Measurements from ENCODE around the gene PRSS50.

Gene PRSS50

DNA sequence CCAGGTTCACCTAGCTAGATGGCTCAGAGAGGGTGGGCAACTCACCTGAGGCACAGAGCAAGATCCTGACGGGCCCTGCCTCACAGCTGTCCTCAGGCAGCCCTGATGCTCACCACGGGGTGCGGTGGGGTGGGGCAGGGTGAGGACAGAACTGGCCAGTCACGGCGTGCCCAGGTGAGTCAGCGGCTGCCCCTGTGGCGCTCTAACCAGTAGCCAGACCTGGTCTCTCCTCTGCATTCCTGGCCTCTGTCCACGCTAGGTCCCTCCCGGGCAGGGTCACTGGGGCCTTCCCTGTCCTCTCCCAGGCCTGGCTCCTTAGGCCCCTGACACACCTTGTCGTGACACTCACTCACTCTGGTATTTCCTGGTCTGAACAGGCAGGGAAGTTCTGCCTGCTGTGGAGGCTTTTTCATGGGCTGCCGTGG is 25.1 kb downstream of the PRSS50 start:
- TF ChIP-seq, protein P1, sequence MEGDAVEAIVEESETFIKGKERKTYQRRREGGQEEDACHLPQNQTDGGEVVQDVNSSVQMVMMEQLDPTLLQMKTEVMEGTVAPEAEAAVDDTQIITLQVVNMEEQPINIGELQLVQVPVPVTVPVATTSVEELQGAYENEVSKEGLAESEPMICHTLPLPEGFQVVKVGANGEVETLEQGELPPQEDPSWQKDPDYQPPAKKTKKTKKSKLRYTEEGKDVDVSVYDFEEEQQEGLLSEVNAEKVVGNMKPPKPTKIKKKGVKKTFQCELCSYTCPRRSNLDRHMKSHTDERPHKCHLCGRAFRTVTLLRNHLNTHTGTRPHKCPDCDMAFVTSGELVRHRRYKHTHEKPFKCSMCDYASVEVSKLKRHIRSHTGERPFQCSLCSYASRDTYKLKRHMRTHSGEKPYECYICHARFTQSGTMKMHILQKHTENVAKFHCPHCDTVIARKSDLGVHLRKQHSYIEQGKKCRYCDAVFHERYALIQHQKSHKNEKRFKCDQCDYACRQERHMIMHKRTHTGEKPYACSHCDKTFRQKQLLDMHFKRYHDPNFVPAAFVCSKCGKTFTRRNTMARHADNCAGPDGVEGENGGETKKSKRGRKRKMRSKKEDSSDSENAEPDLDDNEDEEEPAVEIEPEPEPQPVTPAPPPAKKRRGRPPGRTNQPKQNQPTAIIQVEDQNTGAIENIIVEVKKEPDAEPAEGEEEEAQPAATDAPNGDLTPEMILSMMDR (conservative IDR thresholded peaks at IDR 0.05) = no peak
- peak overlapping the region; percentile 59; the same call in 1 of the 2 replicates for H3K27ac ChIP-seq

DNA sequence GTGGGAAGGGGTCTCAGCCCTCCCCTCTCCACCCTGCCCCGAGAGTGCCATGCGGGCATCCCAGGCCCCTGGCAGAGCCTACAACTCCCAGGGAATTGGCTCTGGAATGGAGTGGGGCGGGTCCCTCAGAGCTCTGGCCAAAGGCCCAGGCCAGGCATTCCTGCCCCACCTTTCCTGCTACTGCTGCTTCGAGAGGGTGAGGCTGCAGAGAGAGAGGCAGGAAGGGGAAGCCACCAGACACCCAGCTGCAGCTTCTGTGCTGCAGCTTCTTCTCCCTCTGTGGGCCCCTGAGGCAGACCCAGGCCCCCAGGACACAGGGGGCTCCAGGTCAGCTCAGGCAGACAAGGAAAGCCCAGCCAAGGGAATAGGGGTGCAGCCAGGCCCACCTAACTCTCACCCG is 26.9 kb downstream of the PRSS50 start:
- H3K27ac ChIP-seq = no peak overlapping the region
- TF ChIP-seq, protein P1 (conservative IDR thresholded peaks at IDR 0.05) = no peak

- no peak overlapping the region for H3K27ac ChIP-seq
- TF ChIP-seq, protein P1 (conservative IDR thresholded peaks at IDR 0.05) = no peak
Observed at GRCh38 chr3:46685446-46685845, 32.2 kb downstream of the PRSS50 start.

GRCh38 chr3:46684891-46685290 is 32.8 kb downstream of the PRSS50 start:
- H3K27ac ChIP-seq = no peak overlapping the region

GRCh38 chr3:46682974-46683373 is 34.7 kb downstream of the PRSS50 start:
- TF ChIP-seq, protein P1 (conservative IDR thresholded peaks at IDR 0.05) = no peak
- no peak overlapping the region for H3K27ac ChIP-seq

More at GRCh38 chr3:46684891-46685290, 32.8 kb downstream of the PRSS50 start:
- TF ChIP-seq, protein P1 (conservative IDR thresholded peaks at IDR 0.05) = no peak

DNA sequence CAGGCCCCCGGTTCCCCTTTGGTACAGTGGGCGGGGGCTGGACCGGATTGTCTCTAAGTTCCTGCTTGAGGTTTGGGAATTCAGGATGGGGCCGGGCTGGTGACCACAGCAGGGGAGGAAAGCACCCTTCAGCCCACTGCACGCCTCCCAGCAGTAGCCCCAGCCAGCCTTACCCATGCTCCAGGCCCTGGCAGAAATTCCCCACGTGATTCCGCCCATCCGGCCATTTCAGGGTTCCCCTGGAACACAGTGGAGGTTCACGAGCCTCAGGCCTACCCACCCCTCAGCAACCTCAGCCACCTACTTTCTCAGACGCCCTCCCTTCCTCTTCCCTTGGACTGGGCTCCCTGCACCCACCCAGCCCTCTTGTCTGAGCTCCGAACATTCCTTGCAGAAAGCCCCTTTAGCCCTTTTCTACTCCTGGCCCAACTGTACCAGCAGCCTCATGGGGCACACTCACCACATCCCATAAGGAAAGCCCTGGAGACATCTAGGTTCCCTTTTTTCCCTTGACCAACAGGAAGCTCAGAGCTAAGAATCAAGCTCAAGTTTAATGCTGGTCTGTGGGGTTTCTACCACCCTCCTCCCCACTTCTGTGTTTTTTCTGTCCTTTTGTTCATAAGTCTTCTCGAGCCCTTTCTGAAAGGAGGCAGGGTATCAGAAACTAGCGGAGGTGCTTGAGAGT is 35.7 kb downstream of the PRSS50 start:
- no peak overlapping the region for H3K27ac ChIP-seq
- TF ChIP-seq, protein P1 (conservative IDR thresholded peaks at IDR 0.05) = no peak

DNA sequence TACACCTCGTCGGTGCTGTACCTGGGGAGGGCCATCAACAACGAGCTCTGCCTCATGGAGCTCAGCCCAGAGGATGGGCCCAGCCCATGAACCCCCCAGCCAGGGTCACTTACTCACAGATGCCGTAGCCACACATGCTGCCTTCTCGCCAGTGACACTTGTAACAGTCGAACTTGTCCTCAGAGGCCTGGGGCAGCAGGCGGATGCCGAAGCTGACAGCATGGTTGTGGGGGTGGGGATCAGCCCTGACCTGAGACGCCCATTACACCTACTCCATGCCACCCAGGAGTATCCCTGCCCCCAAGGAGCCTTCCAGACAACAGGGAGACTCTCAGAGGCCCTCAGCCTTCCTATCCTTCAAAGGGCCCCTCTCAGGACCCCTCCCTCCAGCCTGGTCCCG is 36.3 kb downstream of the PRSS50 start:
- TF ChIP-seq, protein P1 (conservative IDR thresholded peaks at IDR 0.05) = no peak
- H3K27ac ChIP-seq = no peak overlapping the region

Measured in VCaP (cell line).